NCI-H1930 (cell line): ENCODE data around the gene DLG1.
"Not testable (repeated sequence)": the region's sequence is repeated elsewhere in the genome, so short reads cannot be mapped to it uniquely, and the experiment has no call there.

ENCODE experiments used
- DNase-seq, 2 experiments: peaks; one replicate each; lab custom pipeline; 2025; lab: John Stamatoyannopoulos, UW

Gene DLG1

GRCh38 chr3:197211698-197212097 lies 86.7 kb downstream of the DLG1 start:
- not testable (repeated sequence) for DNase-seq

GRCh38 chr3:197209366-197210260 lies 88.8 kb downstream of the DLG1 start:
- no peak for DNase-seq

GRCh38 chr3:197206913-197207312 lies 91.5 kb downstream of the DLG1 start:
- no peak for DNase-seq

GRCh38 chr3:197205675-197206074 lies 92.7 kb downstream of the DLG1 start:
- DNase-seq: no peak

- DNase-seq: no peak
Measured at GRCh38 chr3:197205265-197205664, 93.1 kb downstream of the DLG1 start.

GRCh38 chr3:197204736-197205135 lies 93.7 kb downstream of the DLG1 start:
- DNase-seq: no peak

GRCh38 chr3:197203714-197204146 lies 94.7 kb downstream of the DLG1 start:
- DNase-seq: no peak

- DNase-seq: no peak
Measured at GRCh38 chr3:197202694-197203093, 95.7 kb downstream of the DLG1 start.

GRCh38 chr3:197201791-197202452 lies 96.5 kb downstream of the DLG1 start:
- no peak for DNase-seq

GRCh38 chr3:197200856-197201255 lies 97.6 kb downstream of the DLG1 start:
- not testable (repeated sequence) for DNase-seq

- DNase-seq: no peak
Measured at GRCh38 chr3:197197334-197197733, 101.1 kb downstream of the DLG1 start.

GRCh38 chr3:197196192-197196591 lies 102.2 kb downstream of the DLG1 start:
- DNase-seq: no peak

GRCh38 chr3:197195326-197195725 lies 103.1 kb downstream of the DLG1 start:
- DNase-seq: no peak

GRCh38 chr3:197193759-197194158 lies 104.7 kb downstream of the DLG1 start:
- not testable (repeated sequence) for DNase-seq

- DNase-seq: no peak
Measured at GRCh38 chr3:197191897-197192296, 106.5 kb downstream of the DLG1 start.

GRCh38 chr3:197189623-197190022 lies 108.8 kb downstream of the DLG1 start:
- no peak for DNase-seq

GRCh38 chr3:197188963-197189362 lies 109.4 kb downstream of the DLG1 start:
- DNase-seq: no peak

- peak in 1 of 2 experiments; percentile 37 for DNase-seq
Measured at GRCh38 chr3:197186887-197187588, 111.4 kb downstream of the DLG1 start.

- DNase-seq: no peak
Measured at GRCh38 chr3:197183582-197183981, 114.8 kb downstream of the DLG1 start.

GRCh38 chr3:197181741-197182140 lies 116.7 kb downstream of the DLG1 start:
- no peak for DNase-seq

GRCh38 chr3:197178998-197179397 lies 119.4 kb downstream of the DLG1 start:
- no peak for DNase-seq

- DNase-seq: no peak
Measured at GRCh38 chr3:197175503-197175902, 122.9 kb downstream of the DLG1 start.

- DNase-seq: no peak
Measured at GRCh38 chr3:197174927-197175326, 123.5 kb downstream of the DLG1 start.
